WTC11 (cell line): Measurements from ENCODE around the gene ARHGAP35. TPM values are rescaled to one million over a fixed set of nuclear protein-coding genes. Genes with fewer than 3 reads are reported as not detected.

Experiments used
- ATAC-seq: fragments of 200-7000 bp; cut with Tn5 transposase; 2 replicates; pipeline ENCODE4 v1.10.0; 2021; ENCODE audit warnings: mild to moderate bottlenecking, moderate library complexity
- CTCF ChIA-PET: fragments of 300-600 bp; sonication (Branson Sonifier 250); formaldehyde crosslinking; loops from one replicate; lab custom pipeline; 2021; ENCODE audit warnings: antibody characterized with exemption; lab: Charles Lee
- POLR2A ChIA-PET: fragments of 350-600 bp; sonication (Branson Sonifier 250); formaldehyde crosslinking; loops from one replicate; lab custom pipeline; 2021; ENCODE audit warnings: antibody characterized with exemption; lab: Charles Lee
- DNase-seq: peaks from one replicate; pipeline ENCODE4 v3.0.0; 2021; ENCODE audit warnings: low spot score
- H3K27ac Mint-ChIP-seq: 2 replicates; pipeline ENCODE4 v1.8.0; 2021; ENCODE audit warnings: mixed read lengths
- H3K27me3 Mint-ChIP-seq: 2 replicates; pipeline ENCODE4 v1.8.0; 2021; ENCODE audit warnings: low read depth, mild to moderate bottlenecking, moderate library complexity, mixed read lengths
- H3K36me3 Mint-ChIP-seq: 2 replicates; pipeline ENCODE4 v1.8.0; 2021; ENCODE audit warnings: mixed read lengths
- H3K4me1 Mint-ChIP-seq: 2 replicates; pipeline ENCODE4 v1.8.0; 2022; ENCODE audit warnings: mixed read lengths
- H3K4me3 Mint-ChIP-seq: 2 replicates; pipeline ENCODE4 v1.8.0; 2021; ENCODE audit warnings: mild to moderate bottlenecking, moderate library complexity, mixed read lengths
- H3K9me3 Mint-ChIP-seq: 2 replicates; pipeline ENCODE4 v1.8.0; 2021; ENCODE audit warnings: mixed read lengths
- ATF1 ChIP-seq: sonication (generic); formaldehyde crosslinking; IDR thresholded peaks from 2 replicates; pipeline ENCODE4 v1.8.1; 2023; ENCODE audit warnings: mild to moderate bottlenecking, moderate library complexity, missing genetic modification reagents
- CREB1 ChIP-seq: sonication (generic); formaldehyde crosslinking; IDR thresholded peaks from 2 replicates; pipeline ENCODE4 v1.8.0; 2023; ENCODE audit warnings: mild to moderate bottlenecking, missing genetic modification reagents
- ETV6 ChIP-seq: sonication (generic); formaldehyde crosslinking; IDR thresholded peaks from 2 replicates; pipeline ENCODE4 v1.8.1; 2022; ENCODE audit warnings: mild to moderate bottlenecking, missing genetic modification reagents
- FOXJ3 ChIP-seq: sonication (generic); formaldehyde crosslinking; IDR thresholded peaks from 2 replicates; pipeline ENCODE4 v1.9.0; 2021; ENCODE audit warnings: missing genetic modification reagents, mild to moderate bottlenecking, borderline replicate concordance
- FOXP1 ChIP-seq: sonication (generic); formaldehyde crosslinking; IDR thresholded peaks from 2 replicates; pipeline ENCODE4 v1.8.0; 2022; ENCODE audit warnings: missing genetic modification reagents, mild to moderate bottlenecking, moderate library complexity, borderline replicate concordance
- GTF2I ChIP-seq: fragments of 250-450 bp; sonication (Bioruptor Pico); conservative IDR thresholded peaks from 2 replicates; pipeline ENCODE4 v1.4.0; 2021; ENCODE audit warnings: mild to moderate bottlenecking
- HMGA2 ChIP-seq: fragments of 250-450 bp; sonication (Bioruptor Pico); IDR thresholded peaks from 2 replicates; pipeline ENCODE4 v1.4.0; 2021; ENCODE audit warnings: mild to moderate bottlenecking, moderate library complexity
- MYBL2 ChIP-seq: sonication (generic); formaldehyde crosslinking; IDR thresholded peaks from 2 replicates; pipeline ENCODE4 v1.8.1; 2023; ENCODE audit warnings: mild to moderate bottlenecking, moderate library complexity, missing genetic modification reagents
- NFATC4 ChIP-seq: fragments of 250-450 bp; sonication (Bioruptor Pico); IDR thresholded peaks from 2 replicates; pipeline ENCODE4 v1.9.0; 2021; ENCODE audit warnings: mild to moderate bottlenecking
- SMAD3 ChIP-seq: sonication (generic); formaldehyde crosslinking; IDR thresholded peaks from 2 replicates; pipeline ENCODE4 v1.8.0; 2022; ENCODE audit warnings: missing genetic modification reagents, mild to moderate bottlenecking, borderline replicate concordance
- SMAD4 ChIP-seq: sonication (generic); formaldehyde crosslinking; IDR thresholded peaks from 2 replicates; pipeline ENCODE4 v1.8.0; 2022; ENCODE audit warnings: mild to moderate bottlenecking, missing genetic modification reagents
- SOX15 ChIP-seq: fragments of 250-450 bp; sonication (Bioruptor Pico); IDR thresholded peaks from 2 replicates; pipeline ENCODE4 v1.9.0; 2021; ENCODE audit warnings: mild to moderate bottlenecking
- TEAD4 ChIP-seq: sonication (generic); formaldehyde crosslinking; IDR thresholded peaks from 2 replicates; pipeline ENCODE4 v1.8.0; 2022; ENCODE audit warnings: mild to moderate bottlenecking, missing genetic modification reagents
- ZNF219 ChIP-seq: sonication (generic); formaldehyde crosslinking; IDR thresholded peaks from 2 replicates; pipeline ENCODE4 v1.8.0; 2023; ENCODE audit warnings: missing genetic modification reagents, mild to moderate bottlenecking, borderline replicate concordance
- ZNF232 ChIP-seq: sonication (generic); formaldehyde crosslinking; IDR thresholded peaks from 2 replicates; pipeline ENCODE4 v1.8.0; 2022; ENCODE audit warnings: mild to moderate bottlenecking, missing genetic modification reagents
- total RNA-seq: library from RNA; stranded (reverse); gene quantifications from 3 replicates; pipeline ENCODE4 v1.2.3, GENCODE V29; 2021
- TF ChIP-seq, protein P1 (sequence below): fragments of 250-450 bp; sonication (Bioruptor Pico); conservative IDR thresholded peaks from 2 replicates; pipeline ENCODE4 v1.9.0; 2021; ENCODE audit warnings: mild to moderate bottlenecking
- TF ChIP-seq, protein P2 (sequence below): sonication (generic); formaldehyde crosslinking; IDR thresholded peaks from 2 replicates; pipeline ENCODE4 v1.8.1; 2022; ENCODE audit warnings: low read depth, missing genetic modification reagents, borderline replicate concordance
- TF ChIP-seq, protein P3 (sequence below): sonication (generic); formaldehyde crosslinking; conservative IDR thresholded peaks from 2 replicates; pipeline ENCODE4 v1.8.1; 2022; ENCODE audit warnings: mild to moderate bottlenecking, missing genetic modification reagents
- TF ChIP-seq, protein P4 (sequence below): fragments of 250-450 bp; sonication (Bioruptor Pico); IDR thresholded peaks from 2 replicates; pipeline ENCODE4 v1.8.0; 2021; ENCODE audit warnings: mild to moderate bottlenecking
- TF ChIP-seq, protein P5 (sequence below): fragments of 250-450 bp; sonication (Bioruptor Pico); IDR thresholded peaks from 2 replicates; pipeline ENCODE4 v1.9.0; 2021; ENCODE audit warnings: moderate library complexity, mild to moderate bottlenecking, inconsistent platforms, borderline replicate concordance
- TF ChIP-seq, protein P6 (sequence below): sonication (generic); formaldehyde crosslinking; IDR thresholded peaks from 2 replicates; pipeline ENCODE4 v1.8.1; 2023; ENCODE audit warnings: mild to moderate bottlenecking, missing genetic modification reagents

ARHGAP35 gene
- total RNA-seq, 1 experiment from 2014 or later: 56.3 TPM

DNA sequence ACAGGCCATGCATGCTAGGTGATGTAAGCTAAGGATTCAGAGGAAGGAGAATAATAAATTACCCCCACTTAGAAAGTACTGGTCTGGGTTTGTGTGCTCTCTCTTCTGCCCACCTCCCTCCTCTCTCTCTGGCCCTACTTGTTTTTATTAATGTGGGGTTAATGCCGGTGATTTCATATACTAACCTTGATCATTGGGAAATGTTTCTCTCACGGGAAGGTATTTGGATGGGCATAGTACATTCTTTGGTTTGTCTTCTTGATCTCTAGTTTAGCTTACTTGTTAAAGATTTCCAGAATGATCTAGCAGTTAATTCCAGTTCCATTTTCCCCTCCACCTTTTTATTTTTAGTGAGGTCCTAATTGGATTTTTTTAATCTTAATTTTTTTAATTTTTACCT is 24.6 kb downstream of the ARHGAP35 start:
- TF ChIP-seq SOX15 (no peak), ZNF219 (CRISPR knock-in tag) (no peak), MYBL2 (CRISPR knock-in tag) (no peak), ETV6 (CRISPR knock-in tag) (no peak), GTF2I (CRISPR knock-in tag) (no peak), FOXJ3 (no peak), FOXP1 (CRISPR knock-in tag) (no peak), ATF1 (no peak), HMGA2 (CRISPR knock-in tag) (no peak), ZNF232 (no peak), NFATC4 (CRISPR knock-in tag) (no peak)
- TF ChIP-seq, protein P1, sequence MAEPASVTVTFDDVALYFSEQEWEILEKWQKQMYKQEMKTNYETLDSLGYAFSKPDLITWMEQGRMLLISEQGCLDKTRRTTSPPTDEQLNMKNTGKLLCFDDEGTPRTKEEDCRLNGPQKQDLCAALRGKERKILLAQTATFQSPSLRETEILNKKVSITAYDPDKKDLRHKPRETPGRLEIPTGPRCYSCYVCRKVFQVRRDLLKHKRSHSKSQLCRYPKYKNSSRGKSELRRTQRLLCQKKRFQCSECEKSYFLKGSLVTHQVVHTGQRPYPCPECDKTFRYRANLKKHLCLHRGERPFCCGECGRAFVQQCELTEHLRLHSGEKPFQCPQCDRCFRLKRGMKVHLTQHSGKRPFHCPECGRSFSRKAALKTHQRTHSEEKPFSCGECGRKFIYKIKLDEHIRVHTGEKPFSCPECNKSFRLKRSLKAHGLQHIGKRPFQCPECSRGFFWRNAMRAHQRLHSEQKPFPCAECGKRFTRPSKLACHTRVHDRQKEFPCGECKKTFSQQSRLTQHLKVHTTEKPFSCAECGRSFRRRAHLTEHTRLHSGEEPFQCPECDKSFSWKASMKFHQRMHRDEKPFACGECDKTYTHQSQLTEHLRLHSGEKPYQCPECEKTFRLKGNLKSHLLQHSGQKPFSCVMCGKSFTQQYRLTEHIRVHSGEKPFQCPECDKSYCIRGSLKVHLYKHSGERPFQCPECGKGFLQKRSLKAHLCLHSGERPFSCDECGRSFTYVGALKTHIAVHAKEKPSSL (CRISPR knock-in tag): no peak
- TF ChIP-seq, protein P2, sequence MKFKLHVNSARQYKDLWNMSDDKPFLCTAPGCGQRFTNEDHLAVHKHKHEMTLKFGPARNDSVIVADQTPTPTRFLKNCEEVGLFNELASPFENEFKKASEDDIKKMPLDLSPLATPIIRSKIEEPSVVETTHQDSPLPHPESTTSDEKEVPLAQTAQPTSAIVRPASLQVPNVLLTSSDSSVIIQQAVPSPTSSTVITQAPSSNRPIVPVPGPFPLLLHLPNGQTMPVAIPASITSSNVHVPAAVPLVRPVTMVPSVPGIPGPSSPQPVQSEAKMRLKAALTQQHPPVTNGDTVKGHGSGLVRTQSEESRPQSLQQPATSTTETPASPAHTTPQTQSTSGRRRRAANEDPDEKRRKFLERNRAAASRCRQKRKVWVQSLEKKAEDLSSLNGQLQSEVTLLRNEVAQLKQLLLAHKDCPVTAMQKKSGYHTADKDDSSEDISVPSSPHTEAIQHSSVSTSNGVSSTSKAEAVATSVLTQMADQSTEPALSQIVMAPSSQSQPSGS (CRISPR knock-in tag): no peak
- TF ChIP-seq, protein P3, sequence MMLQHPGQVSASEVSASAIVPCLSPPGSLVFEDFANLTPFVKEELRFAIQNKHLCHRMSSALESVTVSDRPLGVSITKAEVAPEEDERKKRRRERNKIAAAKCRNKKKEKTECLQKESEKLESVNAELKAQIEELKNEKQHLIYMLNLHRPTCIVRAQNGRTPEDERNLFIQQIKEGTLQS (CRISPR knock-in tag): no peak
- TF ChIP-seq, protein P4, sequence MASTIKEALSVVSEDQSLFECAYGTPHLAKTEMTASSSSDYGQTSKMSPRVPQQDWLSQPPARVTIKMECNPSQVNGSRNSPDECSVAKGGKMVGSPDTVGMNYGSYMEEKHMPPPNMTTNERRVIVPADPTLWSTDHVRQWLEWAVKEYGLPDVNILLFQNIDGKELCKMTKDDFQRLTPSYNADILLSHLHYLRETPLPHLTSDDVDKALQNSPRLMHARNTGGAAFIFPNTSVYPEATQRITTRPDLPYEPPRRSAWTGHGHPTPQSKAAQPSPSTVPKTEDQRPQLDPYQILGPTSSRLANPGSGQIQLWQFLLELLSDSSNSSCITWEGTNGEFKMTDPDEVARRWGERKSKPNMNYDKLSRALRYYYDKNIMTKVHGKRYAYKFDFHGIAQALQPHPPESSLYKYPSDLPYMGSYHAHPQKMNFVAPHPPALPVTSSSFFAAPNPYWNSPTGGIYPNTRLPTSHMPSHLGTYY: no peak
- TF ChIP-seq, all 79 proteins: peak for 0
- ChIA-PET CTCF (interaction anchor here (1.2 kb wide), 1 partner anchor 105 kb away, joined by 5 read pairs; no protein-coding TSS in a partner anchor), POLR2A (no interaction called here)
- H3K4me1 Mint-ChIP-seq: peaks cover 7% of the 10 kb centered on the region; the same call in 1 of the 2 replicates
- no peak overlapping the region for H3K4me3 Mint-ChIP-seq
- no peak for ATAC-seq
- H3K36me3 Mint-ChIP-seq: peaks cover 14% of the 10 kb centered on the region; the same call in 1 of the 2 replicates
- no peaks in the 10 kb centered on the region for H3K27me3 Mint-ChIP-seq
- H3K9me3 Mint-ChIP-seq: peaks cover 14% of the 10 kb centered on the region
- no peak overlapping the region for H3K27ac Mint-ChIP-seq
- DNase-seq: no peak

DNA sequence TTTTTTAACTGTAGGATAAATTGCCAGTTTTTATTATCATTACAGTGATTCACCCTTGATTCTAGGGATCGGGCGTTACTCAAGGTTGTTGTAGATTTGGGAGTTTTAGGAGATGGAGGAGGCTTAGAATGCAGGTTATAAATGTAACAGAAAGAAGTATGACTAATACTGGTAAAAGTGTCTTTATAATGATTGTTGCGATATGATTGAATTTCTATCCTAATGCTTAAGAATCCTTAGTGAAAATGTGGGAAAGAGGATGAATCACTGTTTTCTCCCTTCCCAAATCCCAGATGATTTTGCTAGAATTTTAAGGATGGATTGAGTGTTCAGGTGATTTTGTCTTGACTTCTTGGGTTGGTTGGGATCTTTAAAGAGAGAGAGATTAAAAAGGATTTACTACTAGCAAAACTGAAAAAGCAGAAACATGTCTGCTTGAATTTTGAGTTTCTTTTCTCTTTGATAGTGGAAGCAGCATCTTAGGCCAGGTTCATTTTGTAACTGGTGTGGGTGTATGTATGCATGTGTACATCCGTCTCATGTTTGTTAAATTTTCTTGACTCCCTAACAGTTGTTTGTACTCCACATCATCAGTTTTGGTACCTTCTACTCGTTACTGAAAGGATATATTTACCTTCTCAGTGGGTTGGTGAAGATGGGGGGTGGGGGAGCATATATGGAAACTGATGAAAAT is 25.9 kb downstream of the ARHGAP35 start:
- no peak overlapping the region for H3K4me3 Mint-ChIP-seq

More for the DNA sequence above, 25.9 kb downstream of the ARHGAP35 start:
- DNase-seq (no peak), ATAC-seq (no peak)
- POLR2A ChIA-PET: interaction anchor here (0.8 kb wide), 1 partner anchor 8 kb away, joined by 3 read pairs; no protein-coding TSS in a partner anchor
- CTCF ChIA-PET: no interaction called here
- Mint-ChIP-seq H3K27me3 (no peaks in the 10 kb centered on the region), H3K36me3 (peaks cover 14% of the 10 kb centered on the region; the same call in 1 of the 2 replicates), H3K27ac (peak overlapping the region; percentile 75; the same call in 1 of the 2 replicates), H3K9me3 (peaks cover 14% of the 10 kb centered on the region), H3K4me1 (peaks cover 10% of the 10 kb centered on the region; the same call in 1 of the 2 replicates)
- TF ChIP-seq CREB1 (no peak), SMAD4 (CRISPR knock-in tag) (no peak), TEAD4 (CRISPR knock-in tag) (no peak), SMAD3 (no peak), ZNF232 (no peak)
- TF ChIP-seq, protein P1 (CRISPR knock-in tag): no peak
- TF ChIP-seq, protein P5, sequence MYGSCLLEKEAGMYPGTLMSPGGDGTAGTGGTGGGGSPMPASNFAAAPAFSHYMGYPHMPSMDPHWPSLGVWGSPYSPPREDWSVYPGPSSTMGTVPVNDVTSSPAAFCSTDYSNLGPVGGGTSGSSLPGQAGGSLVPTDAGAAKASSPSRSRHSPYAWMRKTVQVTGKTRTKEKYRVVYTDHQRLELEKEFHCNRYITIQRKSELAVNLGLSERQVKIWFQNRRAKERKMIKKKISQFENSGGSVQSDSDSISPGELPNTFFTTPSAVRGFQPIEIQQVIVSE (CRISPR knock-in tag): no peak
- TF ChIP-seq, protein P6, sequence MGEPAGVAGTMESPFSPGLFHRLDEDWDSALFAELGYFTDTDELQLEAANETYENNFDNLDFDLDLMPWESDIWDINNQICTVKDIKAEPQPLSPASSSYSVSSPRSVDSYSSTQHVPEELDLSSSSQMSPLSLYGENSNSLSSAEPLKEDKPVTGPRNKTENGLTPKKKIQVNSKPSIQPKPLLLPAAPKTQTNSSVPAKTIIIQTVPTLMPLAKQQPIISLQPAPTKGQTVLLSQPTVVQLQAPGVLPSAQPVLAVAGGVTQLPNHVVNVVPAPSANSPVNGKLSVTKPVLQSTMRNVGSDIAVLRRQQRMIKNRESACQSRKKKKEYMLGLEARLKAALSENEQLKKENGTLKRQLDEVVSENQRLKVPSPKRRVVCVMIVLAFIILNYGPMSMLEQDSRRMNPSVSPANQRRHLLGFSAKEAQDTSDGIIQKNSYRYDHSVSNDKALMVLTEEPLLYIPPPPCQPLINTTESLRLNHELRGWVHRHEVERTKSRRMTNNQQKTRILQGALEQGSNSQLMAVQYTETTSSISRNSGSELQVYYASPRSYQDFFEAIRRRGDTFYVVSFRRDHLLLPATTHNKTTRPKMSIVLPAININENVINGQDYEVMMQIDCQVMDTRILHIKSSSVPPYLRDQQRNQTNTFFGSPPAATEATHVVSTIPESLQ (CRISPR knock-in tag): no peak
